Measurements from ENCODE around the gene EFCAB11. TPM values are rescaled to one million over a fixed set of nuclear protein-coding genes. Genes with fewer than 3 reads are reported as not detected.

EFCAB11 gene
- total and polyA plus RNA-seq, 2 experiments from 2014 or later, result 7.7 to 24.6 TPM

GRCh38 chr14:89851106-89851505 is 103.4 kb downstream of the EFCAB11 start (continued):
- no peak for TF ChIP-seq ZNF331 (CRISPR knock-in tag; IDR thresholded peaks at IDR 0.05; ENCODE audit: low read depth)
- no peak for TF ChIP-seq EZH2phosphoT487 (IDR thresholded peaks at IDR 0.05; ENCODE audit: unreplicated experiment)
- no peak for TF ChIP-seq JUNB (IDR thresholded peaks at IDR 0.05; ENCODE audit: unreplicated experiment)
- TF ChIP-seq CTCF (conservative IDR thresholded peaks at IDR 0.05; ENCODE audit: low read depth in 2 of 2), result no peak
- TF ChIP-seq NANOG (IDR thresholded peaks at IDR 0.05; ENCODE audit: borderline replicate concordance), result no peak
- no peak for TF ChIP-seq STAT1 (IDR thresholded peaks at IDR 0.05; ENCODE audit: unreplicated experiment)
- TF ChIP-seq POLR2AphosphoS5 (IDR thresholded peaks at IDR 0.05; ENCODE audit: low read depth), result no peak

GRCh38 chr14:89849931-89850330 is 104.6 kb downstream of the EFCAB11 start:
- Histone ChIP-seq H4K20me1 (replicated peaks; ENCODE audit: insufficient read depth) (no peaks in the 10 kb centered on the region), H2AFZ (no peak overlapping the region), H3K27me3 (ENCODE audit: insufficient read depth) (no peaks in the 10 kb centered on the region), H3K4me3 (no peak overlapping the region), H3K4me1 (ENCODE audit: insufficient read depth) (peaks cover 7% of the 10 kb centered on the region; the same call in 1 of the 2 replicates), H3K4me2 (no peak overlapping the region), H3K79me2 (replicated peaks; ENCODE audit: insufficient read depth) (no peaks in the 10 kb centered on the region), H3K36me3 (ENCODE audit: insufficient read depth) (no peaks in the 10 kb centered on the region), H3F3A (replicated peaks; ENCODE audit: low read depth) (no peaks in the 10 kb centered on the region), H3K27ac (ENCODE audit: low read depth) (no peak overlapping the region), H3K9me2 (ENCODE audit: insufficient read depth) (0 out of 2 replicates have a peak, but pooled peaks cover 3% of the 10 kb centered on the region)
- Mint-ChIP-seq H3K27ac (no peak overlapping the region; the same call in 1 of the 2 replicates), H3K27me3 (ENCODE audit: insufficient read depth, low read depth, poor library complexity) (peaks cover 2% of the 10 kb centered on the region), H3K4me1 (peaks cover 9% of the 10 kb centered on the region), H3K9me3 (no peaks in the 10 kb centered on the region), H3K36me3 (ENCODE audit: low read depth) (no peaks in the 10 kb centered on the region), H3K4me3 (no peak overlapping the region)
- DNase-seq (ENCODE audit: low spot score) (no peak), ATAC-seq (no peak)
- no peak for TF ChIP-seq ZNF114 (CRISPR knock-in tag; IDR thresholded peaks at IDR 0.05)

GRCh38 chr14:89848165-89848564 is 106.4 kb downstream of the EFCAB11 start:
- peaks cover 7% of the 10 kb centered on the region; the same call in 1 of the 2 replicates for H3K4me1 ChIP-seq (ENCODE audit: insufficient read depth)
- no peaks in the 10 kb centered on the region for H3K9me2 ChIP-seq (ENCODE audit: insufficient read depth)
- H3K36me3 Mint-ChIP-seq (ENCODE audit: low read depth), result no peaks in the 10 kb centered on the region
- H3K9me3 Mint-ChIP-seq, result no peaks in the 10 kb centered on the region
- H3K27ac Mint-ChIP-seq, result no peak overlapping the region
- peaks cover 11% of the 10 kb centered on the region for H3K4me1 Mint-ChIP-seq
- no peak for TF ChIP-seq NANOG (IDR thresholded peaks at IDR 0.05; ENCODE audit: borderline replicate concordance)
- peak; percentile 45 to 50 for TF ChIP-seq CTCF (conservative IDR thresholded peaks at IDR 0.05; ENCODE audit: low read depth in 2 of 2)
- H3K4me3 Mint-ChIP-seq, result no peak overlapping the region
- H3K4me3 ChIP-seq, result no peak overlapping the region
- no peak overlapping the region for H2AFZ ChIP-seq
- H3K4me2 ChIP-seq, result no peak overlapping the region
- H3F3A ChIP-seq (replicated peaks; ENCODE audit: low read depth), result no peaks in the 10 kb centered on the region
- no peaks in the 10 kb centered on the region for H3K36me3 ChIP-seq (ENCODE audit: insufficient read depth)
- DNase-seq (ENCODE audit: low spot score) (peak; percentile 19), ATAC-seq (no peak)
- H3K27me3 Mint-ChIP-seq (ENCODE audit: insufficient read depth, low read depth, poor library complexity), result peaks cover 2% of the 10 kb centered on the region
- H3K27ac ChIP-seq (ENCODE audit: low read depth), result no peak overlapping the region
- H4K20me1 ChIP-seq (replicated peaks; ENCODE audit: insufficient read depth), result no peaks in the 10 kb centered on the region
- no peaks in the 10 kb centered on the region for H3K79me2 ChIP-seq (replicated peaks; ENCODE audit: insufficient read depth)
- no peaks in the 10 kb centered on the region for H3K27me3 ChIP-seq (ENCODE audit: insufficient read depth)

Measured in GM23338 (cell line).